Stimulated activated CD4-positive, alpha-beta T cell treated with anti-CD3 and anti-CD28 coated beads, Interleukin-1b, Interleukin-23, amount 100 ng/mL, for 48 hours (primary cell): ENCODE results near the gene FZR1.
"Not testable (repeated sequence)": the region's sequence is repeated elsewhere in the genome, so short reads cannot be mapped to it uniquely, and the experiment has no call there.

Source experiments
- DNase-seq: peaks from one replicate; pipeline ENCODE4 v3.0.0-alpha.2; 2020

The FZR1 gene

GRCh38 chr19:3497757-3498520 lies 8.2 kb upstream of the FZR1 start:
- DNase-seq = no peak

GRCh38 chr19:3499738-3500428 lies 6.2 kb upstream of the FZR1 start:
- DNase-seq = no peak

- DNase-seq = peak; percentile 98
Observed at GRCh38 chr19:3500429-3501101, 5.5 kb upstream of the FZR1 start, which contains the start of gene DOHH. TSS of gene DOHH (minus strand) at chr19:3500674. CDS start at chr19:3496814, 3,860 bp downstream.

- no peak for DNase-seq
Observed at GRCh38 chr19:3501780-3502179, 4.3 kb upstream of the FZR1 start.

GRCh38 chr19:3503036-3503572 lies 3.0 kb upstream of the FZR1 start:
- DNase-seq = no peak

GRCh38 chr19:3504735-3505134 lies 1.4 kb upstream of the FZR1 start:
- no peak for DNase-seq

- peak; percentile 26 for DNase-seq
Observed at GRCh38 chr19:3506384-3507340, 551 bp downstream of the FZR1 start.

GRCh38 chr19:3507371-3508120 lies 1.4 kb downstream of the FZR1 start:
- DNase-seq = no peak

- DNase-seq = not testable (repeated sequence)
Observed at GRCh38 chr19:3508121-3508661, 2.1 kb downstream of the FZR1 start.

GRCh38 chr19:3508771-3509535 lies 2.8 kb downstream of the FZR1 start:
- DNase-seq = no peak

- peak; percentile 63 for DNase-seq
Observed at GRCh38 chr19:3509566-3509989, 3.5 kb downstream of the FZR1 start.

- no peak for DNase-seq
Observed at GRCh38 chr19:3510727-3511126, 4.6 kb downstream of the FZR1 start.

- DNase-seq = no peak
Observed at GRCh38 chr19:3511506-3512251, 5.6 kb downstream of the FZR1 start.

- no peak for DNase-seq
Observed at GRCh38 chr19:3512562-3513228, 6.6 kb downstream of the FZR1 start.

GRCh38 chr19:3513229-3514140 lies 7.4 kb downstream of the FZR1 start:
- DNase-seq = no peak

- no peak for DNase-seq
Observed at GRCh38 chr19:3514930-3515329, 8.8 kb downstream of the FZR1 start.

- no peak for DNase-seq
Observed at GRCh38 chr19:3515891-3516422, 9.8 kb downstream of the FZR1 start.
